Urinary bladder (tissue), 4 donors: ENCODE data around the gene DEDD. TPM values are rescaled to one million over a fixed set of nuclear protein-coding genes. Genes with fewer than 3 reads are reported as not detected.

Experiments used
- DNase-seq: peaks from one replicate; pipeline ENCODE4 v3.0.0-alpha.2; 2015; ENCODE audit errors: extremely low spot score
- H3K27ac ChIP-seq: one replicate; pipeline ENCODE4 v1.5.1; 2013; ENCODE audit warnings: low read depth, mild to moderate bottlenecking, moderate library complexity
- H3K36me3 ChIP-seq: one replicate; pipeline ENCODE4 v1.6.1; 2013; ENCODE audit warnings: mild to moderate bottlenecking, moderate library complexity; ENCODE audit not compliant: insufficient read depth
- H3K4me1 ChIP-seq: one replicate; pipeline ENCODE4 v1.6.1; 2013; ENCODE audit warnings: mild to moderate bottlenecking, moderate library complexity; ENCODE audit not compliant: insufficient read depth
- H3K4me3 ChIP-seq: one replicate; pipeline ENCODE4 v1.5.1; 2013; ENCODE audit warnings: low read depth, low read length
- WGBS: extraction: QIAGEN DNeasy Blood & Tissue Kit; methylation state at CpG from one replicate; pipeline ENCODE4 v1.1.7; 2013; 5-methylcytosine and 5-hydroxymethylcytosine counted together
- polyA plus RNA-seq: library from polyadenylated mRNA; stranded (reverse); fragments of 200-250 nt; gene quantifications from one replicate; pipeline ENCODE4 v1.2.3, GENCODE V29; 2013
- total RNA-seq: library from RNA; depleted of rRNA; stranded (reverse); fragments of >200 nt; gene quantifications from one replicate; pipeline ENCODE4 v1.2.3, GENCODE V29; 2014
- donor health status: healthy with polysubstance abuse.
- donor health status: healthy.

Gene DEDD
- total and polyA plus RNA-seq, 2 donors = 16.9 to 43.0 TPM

- Histone ChIP-seq H3K27ac (peak within 1 kb of the TSS; percentile 68), H3K4me1 (peaks cover 1% of the 10 kb centered on the region), H3K36me3 (no peaks in the 10 kb centered on the region), H3K4me3 (peak within 1 kb of the TSS; percentile 94)
- 1% methylated on average over 60 of the region's 60 CpGs for WGBS
- DNase-seq = peak; percentile 86
These were observed 26.8 kb upstream of the DEDD start, which contains the start of gene USP21 for GRCh38 chr1:161159087-161159912. Gene USP21 (plus strand): TSS chr1:161159500. CDS start chr1:161160641, 1,141 bp downstream.

- no peak for DNase-seq
- H3K36me3 ChIP-seq = no peaks in the 10 kb centered on the region
- H3K27ac ChIP-seq = no peak overlapping the region
- H3K4me1 ChIP-seq = peaks cover 1% of the 10 kb centered on the region
- whole genome bisulfite sequencing = 72% methylated on average over 9 of the region's 9 CpGs
- H3K4me3 ChIP-seq = no peak overlapping the region
These were observed 26.0 kb upstream of the DEDD start for GRCh38 chr1:161158316-161159010.

GRCh38 chr1:161157867-161158266 lies 25.4 kb upstream of the DEDD start:
- H3K36me3 ChIP-seq = no peaks in the 10 kb centered on the region
- H3K27ac ChIP-seq = no peak overlapping the region
- no peak overlapping the region for H3K4me3 ChIP-seq
- DNase-seq = no peak
- peaks cover 1% of the 10 kb centered on the region for H3K4me1 ChIP-seq
- 94% methylated on average over 1 of the region's 1 CpG for WGBS

- Histone ChIP-seq H3K27ac (peak within 1 kb of the TSS; percentile 78), H3K4me1 (peaks cover 1% of the 10 kb centered on the region), H3K4me3 (peak within 1 kb of the TSS; percentile 44), H3K36me3 (no peaks in the 10 kb centered on the region)
- WGBS = under 1% methylated on average over 33 of the region's 33 CpGs
- peak; percentile 85 for DNase-seq
These were observed 21.3 kb upstream of the DEDD start, which contains the start of gene UFC1 for GRCh38 chr1:161153682-161154337. Gene UFC1 (plus strand): TSS chr1:161153978. CDS start chr1:161153998, 20 bp downstream.

- WGBS = 17% methylated on average over 9 of the region's 9 CpGs
- no peaks in the 10 kb centered on the region for H3K36me3 ChIP-seq
These were observed 20.7 kb upstream of the DEDD start for GRCh38 chr1:161153176-161153575.

GRCh38 chr1:161145832-161146231 lies 13.4 kb upstream of the DEDD start:
- H3K36me3 ChIP-seq = no peaks in the 10 kb centered on the region
- H3K27ac ChIP-seq = no peak overlapping the region
- no peaks in the 10 kb centered on the region for H3K4me1 ChIP-seq
- DNase-seq = no peak
- 82% methylated on average over 3 of the region's 3 CpGs for WGBS
- no peak overlapping the region for H3K4me3 ChIP-seq

More at GRCh38 chr1:161153176-161153575, 20.7 kb upstream of the DEDD start:
- Histone ChIP-seq H3K4me1 (peaks cover 1% of the 10 kb centered on the region), H3K27ac (no peak overlapping the region), H3K4me3 (peak overlapping the region; percentile 44)
- no peak for DNase-seq

GRCh38 chr1:161140755-161141400 lies 8.4 kb upstream of the DEDD start:
- no peak for DNase-seq
- H3K4me3 ChIP-seq = no peak overlapping the region
- H3K36me3 ChIP-seq = no peaks in the 10 kb centered on the region
- no peak overlapping the region for H3K27ac ChIP-seq
- 96% methylated on average over 29 of the region's 29 CpGs for WGBS
- no peaks in the 10 kb centered on the region for H3K4me1 ChIP-seq

- DNase-seq = no peak
- no peak overlapping the region for H3K4me3 ChIP-seq
- H3K36me3 ChIP-seq = no peaks in the 10 kb centered on the region
- no peaks in the 10 kb centered on the region for H3K4me1 ChIP-seq
- WGBS = 28% methylated on average over 1 of the region's 1 CpG
- no peak overlapping the region for H3K27ac ChIP-seq
These were observed 7.3 kb upstream of the DEDD start for GRCh38 chr1:161139766-161140165.

- Histone ChIP-seq H3K36me3 (no peaks in the 10 kb centered on the region), H3K4me3 (no peak overlapping the region), H3K27ac (no peak overlapping the region), H3K4me1 (no peaks in the 10 kb centered on the region)
- WGBS = 84% methylated on average over 1 of the region's 1 CpG
- DNase-seq = no peak
These were observed 6.0 kb upstream of the DEDD start for GRCh38 chr1:161138431-161138830.

- no peak for DNase-seq
- 68% methylated on average over 3 of the region's 3 CpGs for WGBS
- no peaks in the 10 kb centered on the region for H3K4me1 ChIP-seq
These were observed 5.4 kb upstream of the DEDD start for GRCh38 chr1:161137881-161138280.

GRCh38 chr1:161133220-161133740 lies 813 bp upstream of the DEDD start:
- Histone ChIP-seq H3K4me3 (peak overlapping the region; percentile 81), H3K36me3 (peaks cover 2% of the 10 kb centered on the region), H3K4me1 (no peaks in the 10 kb centered on the region), H3K27ac (peak overlapping the region; percentile 97)
- WGBS = 6% methylated on average over 11 of the region's 11 CpGs
- DNase-seq = no peak

More at GRCh38 chr1:161137881-161138280, 5.4 kb upstream of the DEDD start:
- Histone ChIP-seq H3K27ac (peak overlapping the region; percentile 5), H3K4me3 (no peak overlapping the region), H3K36me3 (no peaks in the 10 kb centered on the region)

GRCh38 chr1:161131523-161132409 lies 701 bp downstream of the DEDD start:
- peak overlapping the region; percentile 81 for H3K4me3 ChIP-seq
- no peak for DNase-seq
- H3K4me1 ChIP-seq = no peaks in the 10 kb centered on the region
- WGBS = 2% methylated on average over 22 of the region's 22 CpGs
- peaks cover 7% of the 10 kb centered on the region for H3K36me3 ChIP-seq
- peak overlapping the region; percentile 97 for H3K27ac ChIP-seq
